Sigmoid colon (tissue), 4 donors: ENCODE measurements around the gene TRNP1.

Source experiments
- EP300 ChIP-seq, 4 donors: sonication (generic); formaldehyde crosslinking; IDR thresholded peaks; one replicate each; pipeline ENCODE4 v1.6.1; 2017; ENCODE audit warnings: antibody characterized with exemption in 4 of 4
- POLR2A ChIP-seq, 2 donors: fragments of 450-650 bp; IDR thresholded peaks; one replicate each; pipeline ENCODE4 v1.6.1; 2016; ENCODE audit warnings: antibody characterized with exemption in 2 of 2, mild to moderate bottlenecking in 2 of 2, moderate library complexity in 2 of 2
- TF ChIP-seq, protein P1 (sequence below), 4 experiments: fragments of 450-650 bp in 3 of 4; fragments of 200-600 bp in 1 of 4; IDR thresholded peaks; one replicate each; pipeline ENCODE4 v1.5.1; 2016 to 2019; ENCODE audit warnings: antibody characterized with exemption in 4 of 4, mild to moderate bottlenecking in 3 of 4, moderate library complexity in 2 of 4

DNA sequence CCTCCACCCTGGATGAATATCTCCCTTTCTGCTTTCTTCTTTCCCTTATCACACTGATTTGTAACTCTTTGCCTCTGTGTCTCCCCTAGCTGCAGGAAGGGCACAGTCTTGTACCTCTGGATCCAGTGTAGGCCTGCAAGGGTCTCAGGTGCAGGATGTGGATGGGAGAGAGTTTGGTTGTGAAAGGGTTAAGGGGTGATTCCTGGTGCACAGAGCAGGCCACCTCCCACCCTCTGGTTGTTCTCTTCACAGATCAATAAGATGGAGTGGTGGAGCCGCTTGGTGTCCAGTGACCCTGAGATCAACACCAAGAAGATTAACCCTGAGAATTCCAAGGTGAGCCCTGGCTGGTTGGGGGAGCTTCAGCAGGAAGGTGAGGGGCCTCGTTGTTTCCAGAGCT is 48.4 kb upstream of the TRNP1 start:
- TF ChIP-seq, protein P1, sequence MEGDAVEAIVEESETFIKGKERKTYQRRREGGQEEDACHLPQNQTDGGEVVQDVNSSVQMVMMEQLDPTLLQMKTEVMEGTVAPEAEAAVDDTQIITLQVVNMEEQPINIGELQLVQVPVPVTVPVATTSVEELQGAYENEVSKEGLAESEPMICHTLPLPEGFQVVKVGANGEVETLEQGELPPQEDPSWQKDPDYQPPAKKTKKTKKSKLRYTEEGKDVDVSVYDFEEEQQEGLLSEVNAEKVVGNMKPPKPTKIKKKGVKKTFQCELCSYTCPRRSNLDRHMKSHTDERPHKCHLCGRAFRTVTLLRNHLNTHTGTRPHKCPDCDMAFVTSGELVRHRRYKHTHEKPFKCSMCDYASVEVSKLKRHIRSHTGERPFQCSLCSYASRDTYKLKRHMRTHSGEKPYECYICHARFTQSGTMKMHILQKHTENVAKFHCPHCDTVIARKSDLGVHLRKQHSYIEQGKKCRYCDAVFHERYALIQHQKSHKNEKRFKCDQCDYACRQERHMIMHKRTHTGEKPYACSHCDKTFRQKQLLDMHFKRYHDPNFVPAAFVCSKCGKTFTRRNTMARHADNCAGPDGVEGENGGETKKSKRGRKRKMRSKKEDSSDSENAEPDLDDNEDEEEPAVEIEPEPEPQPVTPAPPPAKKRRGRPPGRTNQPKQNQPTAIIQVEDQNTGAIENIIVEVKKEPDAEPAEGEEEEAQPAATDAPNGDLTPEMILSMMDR (IDR thresholded peaks at IDR 0.05), result no peak
- no peak for TF ChIP-seq POLR2A (IDR thresholded peaks at IDR 0.05)
- TF ChIP-seq EP300 (IDR thresholded peaks at IDR 0.05), result no peak
